Glutamatergic neuron (in vitro differentiated cells): ENCODE data around the gene LZTFL1. TPM values are rescaled to one million over a fixed set of nuclear protein-coding genes. Genes with fewer than 3 reads are reported as not detected.

Source experiments
- DNase-seq: peaks from one replicate; pipeline ENCODE4 v3.0.0; 2022
- H3K27ac Mint-ChIP-seq: one replicate; pipeline ENCODE4 v1.8.0; 2020; ENCODE audit warnings: mild to moderate bottlenecking, mixed read lengths, inconsistent platforms; ENCODE audit not compliant: unreplicated experiment
- H3K27me3 Mint-ChIP-seq: one replicate; pipeline ENCODE4 v1.8.0; 2020; ENCODE audit warnings: mild to moderate bottlenecking, moderate library complexity, mixed read lengths, inconsistent platforms; ENCODE audit not compliant: unreplicated experiment
- H3K36me3 Mint-ChIP-seq: one replicate; pipeline ENCODE4 v1.8.0; 2020; ENCODE audit warnings: mild to moderate bottlenecking, mixed read lengths, inconsistent platforms; ENCODE audit not compliant: unreplicated experiment
- H3K4me1 Mint-ChIP-seq: one replicate; pipeline ENCODE4 v1.8.0; 2020; ENCODE audit warnings: mild to moderate bottlenecking, low read depth, mixed read lengths, inconsistent platforms; ENCODE audit not compliant: unreplicated experiment
- H3K4me3 Mint-ChIP-seq: one replicate; pipeline ENCODE4 v1.8.0; 2020; ENCODE audit warnings: mild to moderate bottlenecking, mixed read lengths, inconsistent platforms; ENCODE audit not compliant: unreplicated experiment
- H3K9me3 Mint-ChIP-seq: one replicate; pipeline ENCODE4 v1.8.0; 2020; ENCODE audit warnings: mild to moderate bottlenecking, moderate library complexity, mixed read lengths, inconsistent platforms; ENCODE audit not compliant: unreplicated experiment
- CTCF ChIP-seq: fragments of 200-600 bp; sonication (generic); IDR thresholded peaks from one replicate; pipeline ENCODE4 v1.5.0; 2021; ENCODE audit not compliant: partially characterized antibody, unreplicated experiment
- total RNA-seq: library from RNA; stranded (reverse); fragmentation: NEBNext Ultra II Directional; extraction: Animal tissue kit (Norgen Biotek cat#: 25700); gene quantifications from one replicate; pipeline ENCODE4 v1.2.1, GENCODE V29; 2021; ENCODE audit not compliant: unreplicated experiment

Gene LZTFL1
- total RNA-seq, 1 donor from 2014 or later, result 5.9 TPM

- no peaks in the 10 kb centered on the region for H3K9me3 Mint-ChIP-seq
- no peaks in the 10 kb centered on the region for H3K27me3 Mint-ChIP-seq
- no peaks in the 10 kb centered on the region for H3K36me3 Mint-ChIP-seq
- no peak overlapping the region for H3K27ac Mint-ChIP-seq
- no peak for TF ChIP-seq CTCF
- no peak for DNase-seq
- no peak overlapping the region for H3K4me3 Mint-ChIP-seq
- no peaks in the 10 kb centered on the region for H3K4me1 Mint-ChIP-seq
These were observed 11.8 kb downstream of the LZTFL1 start for GRCh38 chr3:45830121-45830520.

GRCh38 chr3:45826908-45827307, 15.0 kb downstream of the LZTFL1 start:
- Mint-ChIP-seq H3K36me3 (no peaks in the 10 kb centered on the region), H3K9me3 (no peaks in the 10 kb centered on the region), H3K27ac (no peak overlapping the region), H3K4me1 (no peaks in the 10 kb centered on the region), H3K27me3 (no peaks in the 10 kb centered on the region), H3K4me3 (no peak overlapping the region)
- DNase-seq, result no peak
- no peak for TF ChIP-seq CTCF

- no peak overlapping the region for H3K4me3 Mint-ChIP-seq
- H3K36me3 Mint-ChIP-seq, result no peaks in the 10 kb centered on the region
- no peak overlapping the region for H3K27ac Mint-ChIP-seq
- no peak for DNase-seq
- no peak for TF ChIP-seq CTCF
- no peaks in the 10 kb centered on the region for H3K4me1 Mint-ChIP-seq
- H3K9me3 Mint-ChIP-seq, result no peaks in the 10 kb centered on the region
- no peaks in the 10 kb centered on the region for H3K27me3 Mint-ChIP-seq
These were observed 15.6 kb downstream of the LZTFL1 start for GRCh38 chr3:45826321-45826720.

GRCh38 chr3:45821127-45821526, 20.8 kb downstream of the LZTFL1 start:
- Mint-ChIP-seq H3K27ac (no peak overlapping the region), H3K27me3 (no peaks in the 10 kb centered on the region), H3K4me3 (no peak overlapping the region), H3K9me3 (peaks cover 2% of the 10 kb centered on the region), H3K4me1 (no peaks in the 10 kb centered on the region), H3K36me3 (peaks cover 6% of the 10 kb centered on the region)
- TF ChIP-seq CTCF, result no peak
- no peak for DNase-seq

GRCh38 chr3:45819543-45819942, 22.4 kb downstream of the LZTFL1 start:
- no peak overlapping the region for H3K4me3 Mint-ChIP-seq
- H3K36me3 Mint-ChIP-seq, result peaks cover 12% of the 10 kb centered on the region
- H3K27ac Mint-ChIP-seq, result no peak overlapping the region
- H3K4me1 Mint-ChIP-seq, result no peaks in the 10 kb centered on the region
- no peaks in the 10 kb centered on the region for H3K27me3 Mint-ChIP-seq
- no peak for DNase-seq
- H3K9me3 Mint-ChIP-seq, result peaks cover 2% of the 10 kb centered on the region
- TF ChIP-seq CTCF, result no peak
